22Rv1 (cell line): ENCODE measurements around the gene CEP131.

Source experiments
- CTCF ChIP-seq: fragments of 450-650 bp; IDR thresholded peaks from 2 replicates; pipeline ENCODE4 v1.5.1; 2017; ENCODE audit warnings: mild to moderate bottlenecking
- ZFX ChIP-seq: fragments of 450-650 bp; IDR thresholded peaks from 2 replicates; pipeline ENCODE4 v1.6.1; 2017; ENCODE audit warnings: antibody characterized with exemption, borderline replicate concordance

- TF ChIP-seq CTCF (no peak), ZFX (no peak)
Measured at GRCh38 chr17:81143717-81144422, 78.9 kb downstream of the CEP131 start.
